ENCODE measurements around the gene GABARAPL2. TPM values are rescaled to one million over a fixed set of nuclear protein-coding genes. Genes with fewer than 3 reads are reported as not detected.

GABARAPL2 gene
- polyA plus RNA-seq, 3 donors, result 84.3 to 302 (median 280) TPM

- Histone ChIP-seq H3K9ac (ENCODE audit: insufficient read depth, low read length, poor library complexity, severe bottlenecking) (no peak overlapping the region), H3K36me3 (replicated peaks in 1 of 2; ENCODE audit: control insufficient read depth in 1 of 2, insufficient read depth in 2 of 2, low read length in 2 of 2) (peaks cover 74 to 96% of the 10 kb centered on the region in 2 donors), H3K4me1 (ENCODE audit: control insufficient read depth in 1 of 2, insufficient read depth in 2 of 2, low read length in 2 of 2) (peaks cover under 1 to 13% of the 10 kb centered on the region in 2 donors), H3K4me3 (replicated peaks in 1 of 3; ENCODE audit: low read depth in 2 of 3, low read length in 3 of 3) (no peak overlapping the region), H3K4me2 (replicated peaks; ENCODE audit: extremely low read depth, low read length, poor library complexity, severe bottlenecking) (no peak overlapping the region), H2AFZ (ENCODE audit: insufficient read depth, low read depth, low read length, poor library complexity, severe bottlenecking) (no peak overlapping the region), H4K20me1 (ENCODE audit: insufficient read depth, low read length) (peaks cover 52% of the 10 kb centered on the region), H3K79me2 (ENCODE audit: insufficient read depth, low read length) (peaks cover 15% of the 10 kb centered on the region), H3K27me3 (ENCODE audit: control insufficient read depth in 2 of 2, insufficient read depth in 2 of 2, low read length in 2 of 2) (no peaks in the 10 kb centered on the region), H3K9me3 (replicated peaks in 1 of 2; ENCODE audit: control insufficient read depth in 1 of 2, insufficient read depth in 1 of 2, low read length in 2 of 2) (no peaks in the 10 kb centered on the region), H3K27ac (ENCODE audit: low read depth in 1 of 2, low read length in 2 of 2) (no peak overlapping the region)
- peaks cover 74 to 89% of the 10 kb centered on the region in 2 donors for H3K36me3 Mint-ChIP-seq
- no peak for DNase-seq
- H3K4me3 Mint-ChIP-seq, result no peak overlapping the region
- peaks cover 24% of the 10 kb centered on the region for H3K4me1 Mint-ChIP-seq
- H3K27ac Mint-ChIP-seq, result peak overlapping the region in 1 of 7 donors; percentile 60
- WGBS (ENCODE audit: insufficient coverage), result 80% methylated on average over 1 of the region's 3 CpGs
- no peak for TF ChIP-seq CTCF (IDR thresholded peaks at IDR 0.05)
- no peaks in the 10 kb centered on the region for H3K9me3 Mint-ChIP-seq
- H3K27me3 Mint-ChIP-seq (ENCODE audit: low read depth in 3 of 3), result no peaks in the 10 kb centered on the region
- intact Hi-C loops (cut with micrococcal nuclease), result no loop called here
These were observed 10.2 kb downstream of the GABARAPL2 start for GRCh38 chr16:75576384-75576811.

GRCh38 chr16:75578212-75578611 is 12.0 kb downstream of the GABARAPL2 start:
- H3K4me3 Mint-ChIP-seq, result no peak overlapping the region
- H3K4me2 ChIP-seq (replicated peaks; ENCODE audit: extremely low read depth, low read length, poor library complexity, severe bottlenecking), result no peak overlapping the region
- intact Hi-C loops (cut with micrococcal nuclease), result no loop called here
- H3K4me1 Mint-ChIP-seq, result peaks cover 7% of the 10 kb centered on the region
- H3K9ac ChIP-seq (ENCODE audit: insufficient read depth, low read length, poor library complexity, severe bottlenecking), result no peak overlapping the region
- no peak overlapping the region for H2AFZ ChIP-seq (ENCODE audit: insufficient read depth, low read depth, low read length, poor library complexity, severe bottlenecking)
- H3K4me1 ChIP-seq (ENCODE audit: control insufficient read depth in 1 of 2, insufficient read depth in 2 of 2, low read length in 2 of 2), result peaks cover 0 to 2% of the 10 kb centered on the region in 2 donors
- H4K20me1 ChIP-seq (ENCODE audit: insufficient read depth, low read length), result peaks cover 35% of the 10 kb centered on the region
- no peak overlapping the region for H3K27ac Mint-ChIP-seq
- H3K4me3 ChIP-seq (replicated peaks in 1 of 3; ENCODE audit: low read depth in 2 of 3, low read length in 3 of 3), result no peak overlapping the region
- H3K9me3 Mint-ChIP-seq, result no peaks in the 10 kb centered on the region
- peaks cover 59 to 71% of the 10 kb centered on the region in 2 donors for H3K36me3 Mint-ChIP-seq
- 100% methylated on average over 2 of the region's 7 CpGs for WGBS (ENCODE audit: insufficient coverage)
- H3K36me3 ChIP-seq (replicated peaks in 1 of 2; ENCODE audit: control insufficient read depth in 1 of 2, insufficient read depth in 2 of 2, low read length in 2 of 2), result peaks cover 61 to 79% of the 10 kb centered on the region in 2 donors
- no peaks in the 10 kb centered on the region for H3K9me3 ChIP-seq (replicated peaks in 1 of 2; ENCODE audit: control insufficient read depth in 1 of 2, insufficient read depth in 1 of 2, low read length in 2 of 2)
- TF ChIP-seq CTCF (IDR thresholded peaks at IDR 0.05), result no peak
- H3K79me2 ChIP-seq (ENCODE audit: insufficient read depth, low read length), result peaks cover 4% of the 10 kb centered on the region
- H3K27me3 Mint-ChIP-seq (ENCODE audit: low read depth in 3 of 3), result no peaks in the 10 kb centered on the region
- no peaks in the 10 kb centered on the region for H3K27me3 ChIP-seq (ENCODE audit: control insufficient read depth in 2 of 2, insufficient read depth in 2 of 2, low read length in 2 of 2)
- no peak overlapping the region for H3K27ac ChIP-seq (ENCODE audit: low read depth in 1 of 2, low read length in 2 of 2)
- no peak for DNase-seq
